Sigmoid colon (tissue), 4 donors: Measurements from ENCODE around the gene DYNC1H1.

Source experiments
- CTCF ChIP-seq, 4 experiments: fragments of 450-650 bp in 3 of 4; fragments of 200-600 bp in 1 of 4; IDR thresholded peaks; one replicate each; pipeline ENCODE4 v1.5.1; 2016 to 2019; ENCODE audit warnings: antibody characterized with exemption in 4 of 4, mild to moderate bottlenecking in 3 of 4, moderate library complexity in 2 of 4
- POLR2A ChIP-seq, 2 donors: fragments of 450-650 bp; IDR thresholded peaks; one replicate each; pipeline ENCODE4 v1.6.1; 2016; ENCODE audit warnings: antibody characterized with exemption in 2 of 2, mild to moderate bottlenecking in 2 of 2, moderate library complexity in 2 of 2
- POLR2AphosphoS5 ChIP-seq, 4 donors: sonication (generic); formaldehyde crosslinking; IDR thresholded peaks; one replicate each; pipeline ENCODE4 v1.6.1; 2017; ENCODE audit warnings: antibody characterized with exemption in 4 of 4

GRCh38 chr14:101922866-101923265, 41.5 kb upstream of the DYNC1H1 start:
- TF ChIP-seq CTCF (IDR thresholded peaks at IDR 0.05) (no peak), POLR2A (IDR thresholded peaks at IDR 0.05) (no peak), POLR2AphosphoS5 (IDR thresholded peaks at IDR 0.05) (no peak)
